GM12891 (cell line): ENCODE measurements around the gene TMPRSS4.

Source experiments
- PAX5 ChIP-seq: IDR thresholded peaks from 2 replicates; pipeline ENCODE4 v1.6.1; 2011; ENCODE audit warnings: low read length, moderate library complexity, mild to moderate bottlenecking; ENCODE audit not compliant: insufficient read depth, severe bottlenecking
- POLR2A ChIP-seq: IDR thresholded peaks from 2 replicates; pipeline ENCODE4 v1.6.1; 2011; ENCODE audit warnings: low read depth, low read length, control low read depth
- POLR2AphosphoS5 ChIP-seq: IDR thresholded peaks from 2 replicates; pipeline ENCODE4 v1.6.1; 2011; ENCODE audit warnings: low read depth, low read length, control low read depth
- SPI1 ChIP-seq: IDR thresholded peaks from 2 replicates; pipeline ENCODE4 v1.6.1; 2011; ENCODE audit warnings: low read depth, low read length, control low read depth
- TAF1 ChIP-seq: IDR thresholded peaks from 2 replicates; pipeline ENCODE4 v1.6.1; 2011; ENCODE audit warnings: low read depth, low read length, control low read depth

- no peak for TF ChIP-seq POLR2A
- no peak for TF ChIP-seq POLR2AphosphoS5
- TF ChIP-seq TAF1 = no peak
- no peak for TF ChIP-seq SPI1
- TF ChIP-seq PAX5 = no peak
These were observed 59.9 kb downstream of the TMPRSS4 start for GRCh38 chr11:118136801-118137200.
